Measurements from ENCODE around the gene RAD54L.

Gene RAD54L

DNA sequence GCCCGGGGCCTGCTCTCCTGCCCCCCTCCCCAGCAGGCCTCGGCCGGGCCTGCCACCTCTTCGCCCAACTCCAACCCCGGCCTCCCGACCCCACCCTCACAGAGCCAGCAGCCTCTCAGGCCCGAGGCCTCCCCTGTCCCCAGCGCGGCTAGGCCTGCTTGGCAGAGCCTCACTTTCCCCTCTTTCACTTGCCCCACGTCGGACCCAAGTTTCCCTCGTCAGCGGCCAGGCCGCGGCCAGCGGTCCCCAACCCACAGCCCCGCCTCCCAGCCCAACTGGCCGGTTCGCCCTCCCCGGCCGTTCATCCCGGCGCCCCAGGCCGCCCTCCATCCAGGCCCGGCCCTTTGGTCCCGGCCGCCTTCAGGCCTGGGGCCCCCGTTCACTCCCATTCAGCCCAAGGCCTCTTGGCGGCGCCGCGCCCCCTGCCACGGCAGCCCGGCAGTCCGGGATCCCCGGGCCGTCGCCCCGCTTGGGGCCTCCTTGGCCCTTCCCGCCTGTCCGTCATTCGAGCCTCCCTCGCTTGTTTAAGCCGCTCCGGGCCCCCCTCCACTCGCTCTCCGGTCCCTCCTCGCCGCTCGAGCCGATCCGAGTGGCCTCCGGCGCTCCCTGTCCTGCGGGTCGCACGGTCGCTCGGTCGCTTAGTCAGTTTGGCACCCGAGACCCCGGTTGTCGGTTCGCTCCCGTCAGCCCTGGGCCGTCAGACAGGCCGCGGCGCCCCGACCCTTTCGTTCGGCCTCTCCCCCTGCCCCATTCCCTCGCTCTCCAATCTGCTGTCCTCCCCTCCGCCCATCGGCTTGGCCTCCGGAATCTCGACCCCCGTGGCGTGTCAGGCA, 54.5 kb downstream of the RAD54L start:
- Histone ChIP-seq H3K9ac (ENCODE audit: insufficient read length, low read depth) (peak overlapping the region; percentile 97), H3K27me3 (ENCODE audit: insufficient read depth, insufficient read length) (no peaks in the 10 kb centered on the region), H3K36me3 (ENCODE audit: insufficient read depth, insufficient read length, low read length) (peaks cover 42% of the 10 kb centered on the region), H3K9me3 (ENCODE audit: insufficient read depth, low read length) (no peaks in the 10 kb centered on the region), H3K4me3 (ENCODE audit: insufficient read length, low read depth) (peak overlapping the region; percentile 98), H3K4me1 (ENCODE audit: insufficient read depth, insufficient read length) (peaks cover 13% of the 10 kb centered on the region)
- DNase-seq (ENCODE audit: low read depth, low spot score), result peak; percentile 63
- TF ChIP-seq YY1 (IDR thresholded peaks at IDR 0.05; ENCODE audit: insufficient read depth, insufficient read length) (no peak), SUZ12 (IDR thresholded peaks at IDR 0.05; ENCODE audit: extremely low read depth, insufficient read depth, insufficient read length) (no peak), ZNF274 (IDR thresholded peaks at IDR 0.05; ENCODE audit: low read depth, low read length) (no peak)

DNA sequence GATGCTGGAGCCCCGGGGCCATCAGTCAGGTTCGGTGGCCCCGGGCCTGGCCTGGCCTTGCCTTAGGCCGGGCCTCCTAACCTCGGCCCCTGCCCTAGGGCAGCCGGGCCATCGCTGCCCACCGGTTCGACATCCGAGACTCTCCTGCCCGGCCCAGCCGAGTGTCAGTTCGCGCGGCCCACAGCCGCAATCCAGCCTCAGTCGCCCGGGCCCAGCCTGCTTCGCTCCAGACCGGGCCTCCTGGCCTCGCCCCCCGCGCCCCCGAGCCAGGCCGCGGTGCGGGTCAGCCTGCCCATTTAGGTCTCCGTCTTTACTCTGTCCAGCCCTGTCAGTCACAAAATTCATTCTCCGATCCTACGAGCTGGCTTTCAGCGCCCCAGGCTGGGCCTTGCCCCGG, 55.1 kb downstream of the RAD54L start:
- Histone ChIP-seq H3K36me3 (ENCODE audit: insufficient read depth, insufficient read length, low read length) (peaks cover 42% of the 10 kb centered on the region), H3K4me1 (ENCODE audit: insufficient read depth, insufficient read length) (peaks cover 15% of the 10 kb centered on the region), H3K27me3 (ENCODE audit: insufficient read depth, insufficient read length) (no peaks in the 10 kb centered on the region), H3K4me3 (ENCODE audit: insufficient read length, low read depth) (peak overlapping the region; percentile 98), H3K9ac (ENCODE audit: insufficient read length, low read depth) (peak overlapping the region; percentile 97), H3K9me3 (ENCODE audit: insufficient read depth, low read length) (no peaks in the 10 kb centered on the region)
- no peak for TF ChIP-seq SUZ12 (IDR thresholded peaks at IDR 0.05; ENCODE audit: extremely low read depth, insufficient read depth, insufficient read length)
- TF ChIP-seq YY1 (IDR thresholded peaks at IDR 0.05; ENCODE audit: insufficient read depth, insufficient read length), result no peak
- no peak for TF ChIP-seq ZNF274 (IDR thresholded peaks at IDR 0.05; ENCODE audit: low read depth, low read length)
- no peak for DNase-seq (ENCODE audit: low read depth, low spot score)

DNA sequence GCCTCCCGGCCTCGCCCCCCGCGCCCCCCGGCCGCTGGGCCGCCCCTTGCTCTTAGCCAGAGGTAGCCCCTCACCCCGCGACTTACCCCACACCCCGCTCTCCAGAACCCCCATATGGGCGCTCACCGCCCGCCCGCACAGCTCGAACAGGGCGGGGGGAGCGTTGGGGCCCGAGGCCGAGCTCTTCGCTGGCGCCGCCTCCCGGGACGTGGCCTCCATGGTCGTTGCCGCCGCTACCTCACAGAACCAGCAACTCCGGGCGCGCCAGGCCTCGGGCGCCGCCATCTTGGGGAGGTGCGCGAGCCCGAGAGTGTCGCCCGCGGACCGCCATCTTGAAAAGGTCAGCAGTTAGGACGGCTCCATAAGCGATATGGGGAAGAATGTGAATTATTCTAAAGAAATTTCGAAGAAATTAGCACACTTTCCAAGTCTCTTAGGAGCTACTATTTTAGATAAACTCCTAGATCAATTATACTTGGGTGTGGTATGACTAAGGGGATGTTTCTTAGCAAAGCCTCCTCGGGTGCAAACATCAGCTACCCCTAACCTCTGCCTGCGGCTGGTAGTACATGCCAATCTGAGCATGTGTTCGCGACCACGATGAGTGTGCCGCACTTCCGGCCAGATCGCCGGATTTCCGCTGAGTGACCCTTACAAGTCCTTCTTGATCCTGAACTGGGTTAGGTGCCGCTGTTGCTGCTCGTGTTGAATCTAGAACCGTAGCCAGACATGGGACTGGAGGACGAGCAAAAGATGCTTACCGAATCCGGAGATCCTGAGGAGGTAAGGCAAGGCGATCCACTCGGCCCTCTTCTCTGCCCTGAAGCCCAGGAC, 55.7 kb downstream of the RAD54L start, which contains the start of the genes LRRC41 and UQCRH:
Gene LRRC41, minus strand, starts transcription at position 579 of the 834 bp plus-strand sequence. Its CDS starts 294 bp downstream, at position 285.
Gene UQCRH, plus strand, starts transcription at position 661 of the 834 bp plus-strand sequence. Its CDS starts 69 bp downstream, at position 730.
- no peaks in the 10 kb centered on the region for H3K27me3 ChIP-seq (ENCODE audit: insufficient read depth, insufficient read length)
- TF ChIP-seq SUZ12 (IDR thresholded peaks at IDR 0.05; ENCODE audit: extremely low read depth, insufficient read depth, insufficient read length), result no peak
- TF ChIP-seq ZNF274 (IDR thresholded peaks at IDR 0.05; ENCODE audit: low read depth, low read length), result no peak
- peak; percentile 100 for TF ChIP-seq YY1 (IDR thresholded peaks at IDR 0.05; ENCODE audit: insufficient read depth, insufficient read length)
- no peaks in the 10 kb centered on the region for H3K9me3 ChIP-seq (ENCODE audit: insufficient read depth, low read length)
- DNase-seq (ENCODE audit: low read depth, low spot score), result peak; percentile 99
- H3K4me3 ChIP-seq (ENCODE audit: insufficient read length, low read depth), result peak within 1 kb of the TSS; percentile 98
- peak within 1 kb of the TSS; percentile 100 for H3K9ac ChIP-seq (ENCODE audit: insufficient read length, low read depth)
- H3K36me3 ChIP-seq (ENCODE audit: insufficient read depth, insufficient read length, low read length), result peaks cover 43% of the 10 kb centered on the region
- H3K4me1 ChIP-seq (ENCODE audit: insufficient read depth, insufficient read length), result peaks cover 16% of the 10 kb centered on the region

DNA sequence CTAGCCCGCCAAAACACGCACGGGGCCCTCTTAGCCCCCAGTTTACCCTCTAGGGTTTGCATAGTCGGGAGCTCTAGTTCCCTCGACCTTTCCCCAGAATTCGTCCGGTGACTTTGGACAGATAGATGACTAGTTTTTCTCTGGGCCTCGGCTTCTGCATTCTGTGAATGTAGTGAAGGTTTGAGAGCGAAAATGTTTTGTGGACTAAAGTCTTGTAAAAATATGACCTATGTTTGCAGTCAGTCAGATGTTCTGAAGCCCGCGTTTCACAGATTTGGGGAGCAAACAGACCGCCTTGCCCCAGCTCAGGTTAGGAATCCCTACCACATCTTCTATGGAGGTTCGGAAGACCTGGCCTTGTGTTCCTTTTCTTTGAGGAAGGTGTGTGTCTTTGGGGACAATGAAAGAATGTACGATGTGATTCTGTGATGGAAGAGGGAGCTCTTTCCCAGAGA, 56.3 kb downstream of the RAD54L start:
- H3K9ac ChIP-seq (ENCODE audit: insufficient read length, low read depth), result peak overlapping the region; percentile 100
- H3K36me3 ChIP-seq (ENCODE audit: insufficient read depth, insufficient read length, low read length), result peaks cover 49% of the 10 kb centered on the region
- DNase-seq (ENCODE audit: low read depth, low spot score), result no peak
- no peaks in the 10 kb centered on the region for H3K27me3 ChIP-seq (ENCODE audit: insufficient read depth, insufficient read length)
- no peaks in the 10 kb centered on the region for H3K9me3 ChIP-seq (ENCODE audit: insufficient read depth, low read length)
- TF ChIP-seq ZNF274 (IDR thresholded peaks at IDR 0.05; ENCODE audit: low read depth, low read length) (no peak), YY1 (IDR thresholded peaks at IDR 0.05; ENCODE audit: insufficient read depth, insufficient read length) (no peak), SUZ12 (IDR thresholded peaks at IDR 0.05; ENCODE audit: extremely low read depth, insufficient read depth, insufficient read length) (no peak)
- H3K4me3 ChIP-seq (ENCODE audit: insufficient read length, low read depth), result peak overlapping the region; percentile 98
- H3K4me1 ChIP-seq (ENCODE audit: insufficient read depth, insufficient read length), result peaks cover 13% of the 10 kb centered on the region

DNA sequence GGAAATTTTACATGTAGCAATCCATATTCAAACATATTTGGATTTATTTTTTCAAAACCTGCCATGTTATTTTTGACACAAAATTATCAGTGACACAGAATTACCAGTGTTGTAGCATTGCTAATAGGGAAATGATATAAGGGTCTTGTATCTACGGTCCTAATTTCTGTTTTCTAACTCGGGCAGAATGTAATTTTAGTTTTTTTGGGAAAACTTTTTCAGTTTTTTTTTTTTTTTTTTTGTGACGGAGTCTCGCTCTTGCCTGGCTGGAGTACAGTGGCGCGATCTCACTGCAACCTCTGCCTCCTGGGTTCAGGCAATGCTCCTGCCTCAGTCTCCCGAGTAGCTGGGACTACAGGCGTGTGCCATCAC, 58.6 kb downstream of the RAD54L start:
- Histone ChIP-seq H3K36me3 (ENCODE audit: insufficient read depth, insufficient read length, low read length) (peaks cover 60% of the 10 kb centered on the region), H3K4me1 (ENCODE audit: insufficient read depth, insufficient read length) (peaks cover 11% of the 10 kb centered on the region), H3K4me3 (ENCODE audit: insufficient read length, low read depth) (no peak overlapping the region), H3K27me3 (ENCODE audit: insufficient read depth, insufficient read length) (no peaks in the 10 kb centered on the region), H3K9ac (ENCODE audit: insufficient read length, low read depth) (peak overlapping the region; percentile 7), H3K9me3 (ENCODE audit: insufficient read depth, low read length) (no peaks in the 10 kb centered on the region)
- no peak for TF ChIP-seq YY1 (IDR thresholded peaks at IDR 0.05; ENCODE audit: insufficient read depth, insufficient read length)
- TF ChIP-seq SUZ12 (IDR thresholded peaks at IDR 0.05; ENCODE audit: extremely low read depth, insufficient read depth, insufficient read length), result no peak
- TF ChIP-seq ZNF274 (IDR thresholded peaks at IDR 0.05; ENCODE audit: low read depth, low read length), result no peak
- no peak for DNase-seq (ENCODE audit: low read depth, low spot score)

DNA sequence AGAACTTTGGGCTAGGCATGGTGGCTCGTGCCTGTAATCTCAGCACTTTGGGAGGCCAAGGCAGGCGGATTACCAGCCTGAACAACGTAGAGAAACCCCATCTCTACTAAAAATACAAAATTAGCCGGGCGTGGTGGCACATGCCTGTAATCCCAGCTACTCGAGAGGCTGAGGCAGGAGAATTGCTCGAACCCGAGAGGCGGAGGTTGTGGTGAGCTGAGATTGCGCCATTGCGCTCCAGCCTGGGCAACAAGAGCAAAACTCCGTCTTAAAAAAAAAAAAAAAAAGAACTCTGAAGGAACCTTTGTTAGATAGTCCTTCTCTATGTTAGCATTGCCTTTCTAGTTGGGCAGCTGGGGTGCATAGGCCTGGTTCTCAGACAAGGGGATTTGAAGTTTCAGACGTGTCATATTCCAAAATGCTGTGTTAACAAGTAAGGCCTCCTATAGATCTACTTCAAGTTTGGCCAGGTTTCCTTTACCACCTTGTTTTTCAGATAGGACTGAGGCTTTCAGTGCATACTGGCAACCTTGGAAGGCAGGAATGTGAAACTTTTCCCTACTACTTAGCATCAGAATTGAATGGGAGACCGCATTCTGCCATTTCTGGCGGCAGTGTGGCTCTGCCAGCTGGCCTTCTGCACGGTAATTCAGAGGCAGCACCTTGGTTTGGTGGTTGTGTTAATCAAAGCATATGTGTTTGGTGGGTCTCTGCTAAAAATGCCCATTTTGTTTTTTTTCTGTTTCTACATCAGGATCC, 62.0 kb downstream of the RAD54L start:
- H3K9ac ChIP-seq (ENCODE audit: insufficient read length, low read depth), result peak overlapping the region; percentile 25
- H3K4me1 ChIP-seq (ENCODE audit: insufficient read depth, insufficient read length), result peaks cover 9% of the 10 kb centered on the region
- peaks cover 92% of the 10 kb centered on the region for H3K36me3 ChIP-seq (ENCODE audit: insufficient read depth, insufficient read length, low read length)
- TF ChIP-seq YY1 (IDR thresholded peaks at IDR 0.05; ENCODE audit: insufficient read depth, insufficient read length) (no peak), SUZ12 (IDR thresholded peaks at IDR 0.05; ENCODE audit: extremely low read depth, insufficient read depth, insufficient read length) (no peak), ZNF274 (IDR thresholded peaks at IDR 0.05; ENCODE audit: low read depth, low read length) (no peak)
- H3K9me3 ChIP-seq (ENCODE audit: insufficient read depth, low read length), result no peaks in the 10 kb centered on the region
- H3K27me3 ChIP-seq (ENCODE audit: insufficient read depth, insufficient read length), result no peaks in the 10 kb centered on the region
- H3K4me3 ChIP-seq (ENCODE audit: insufficient read length, low read depth), result no peak overlapping the region
- DNase-seq (ENCODE audit: low read depth, low spot score), result no peak
